G401 (cell line): Measurements from ENCODE around the gene CXCR1. TPM values are rescaled to one million over a fixed set of nuclear protein-coding genes. Genes with fewer than 3 reads are reported as not detected.

ENCODE experiments used
- DNase-seq: peaks from one replicate; pipeline ENCODE4 v3.0.0-alpha.2; 2015; ENCODE audit warnings: low spot score
- in situ Hi-C: cut with HindIII; loops from 2 replicates; pipeline ENCODE4 v1.10.0; 2016; ENCODE audit warnings: low sequenced_read_pairs, mixed read lengths
- total RNA-seq: library from RNA; depleted of rRNA; stranded (reverse); fragments of >200 nt; shearing (Covaris generic); gene quantifications from 2 replicates; pipeline ENCODE4 v1.2.3, GENCODE V29; 2014

The CXCR1 gene
- total RNA-seq, 1 experiment from 2014 or later = not detected

GRCh38 chr2:218168635-218169462, 2.1 kb upstream of the CXCR1 start:
- in situ Hi-C loops = no loop called here

DNA sequence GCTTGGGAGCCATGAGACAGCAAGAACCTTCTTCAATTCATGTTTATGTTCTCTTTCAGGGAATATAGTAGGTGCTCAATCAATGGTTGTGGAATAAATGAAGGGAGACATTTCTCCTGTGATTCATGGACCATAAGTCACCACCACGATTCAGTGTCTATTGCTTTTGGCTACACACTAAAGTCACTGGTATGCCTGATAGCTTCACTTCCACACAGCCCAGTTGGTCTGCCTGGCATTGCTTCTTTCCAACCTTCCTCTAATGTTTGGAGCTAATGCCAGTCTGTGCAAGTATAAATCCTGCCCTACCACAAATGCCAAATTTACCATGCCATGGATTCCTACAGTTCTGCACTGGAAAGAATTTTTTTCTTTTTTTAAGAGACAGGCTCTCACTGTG, 1.3 kb upstream of the CXCR1 start:
- in situ Hi-C loops = no loop called here
- DNase-seq = no peak

More at GRCh38 chr2:218168635-218169462, 2.1 kb upstream of the CXCR1 start:
- peak; percentile 29 for DNase-seq

DNA sequence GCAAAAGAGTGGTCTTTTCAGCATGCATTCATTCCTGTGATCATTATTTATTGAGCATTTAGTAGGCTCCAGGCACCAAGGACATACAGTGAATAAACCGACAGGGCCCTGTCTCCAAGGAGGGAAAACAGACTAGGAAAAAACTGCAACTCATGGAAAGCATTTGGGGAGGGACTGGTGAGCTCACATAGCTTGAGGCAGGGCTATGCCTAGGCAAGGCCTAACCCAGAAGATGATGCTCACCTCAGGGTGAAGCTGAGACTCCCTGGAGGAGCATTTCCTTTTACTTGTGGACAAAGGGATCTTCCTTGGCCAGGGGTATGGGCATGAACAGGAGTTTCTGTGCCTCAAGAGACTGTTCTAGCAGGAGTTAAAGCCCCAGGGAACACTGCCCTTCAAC, 3.9 kb downstream of the CXCR1 start:
- in situ Hi-C loops = no loop called here
- no peak for DNase-seq

GRCh38 chr2:218161644-218162043, 5.1 kb downstream of the CXCR1 start:
- in situ Hi-C loops = no loop called here
- no peak for DNase-seq

GRCh38 chr2:218155953-218156479, 10.7 kb downstream of the CXCR1 start:
- no peak for DNase-seq
- in situ Hi-C loops = no loop called here

DNA sequence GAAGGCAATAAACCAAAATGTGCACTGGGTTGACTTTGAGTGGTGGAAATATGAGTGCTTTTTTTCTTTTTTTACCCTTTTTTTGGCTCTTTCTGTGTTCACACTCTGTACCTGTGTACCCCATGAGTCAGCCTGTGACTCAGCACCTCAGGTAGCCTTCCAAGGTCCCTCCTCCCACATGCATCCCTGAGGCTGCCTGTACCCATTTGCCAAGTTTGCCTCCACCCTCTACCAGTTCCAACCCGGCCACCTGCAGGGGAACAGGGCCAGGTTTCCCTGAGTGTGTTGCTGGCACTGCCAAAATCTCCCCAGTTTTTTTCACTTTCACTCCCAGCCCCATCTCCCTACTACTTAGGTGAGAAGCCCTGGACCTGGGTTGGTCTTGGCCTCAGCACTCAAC, 14.0 kb downstream of the CXCR1 start:
- in situ Hi-C loops = no loop called here
- DNase-seq = peak; percentile 53

DNA sequence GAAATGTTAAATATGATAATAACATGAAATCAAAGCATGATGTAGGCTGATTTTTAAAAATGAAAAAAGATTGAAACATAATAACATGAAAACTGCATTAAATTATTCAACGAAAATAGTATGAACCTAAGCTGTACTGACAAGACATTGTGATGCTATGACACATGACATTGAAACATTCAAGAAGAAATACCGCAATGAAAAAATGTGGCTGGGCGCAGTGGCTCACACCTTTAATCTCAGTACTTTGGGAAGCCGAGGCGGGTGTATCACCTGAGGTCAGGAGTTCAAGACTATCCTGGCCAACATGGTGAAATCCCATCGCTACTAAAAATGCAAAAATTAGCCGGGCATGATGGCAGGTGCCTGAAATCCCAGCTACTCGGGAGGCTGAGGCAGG, 14.6 kb downstream of the CXCR1 start:
- no peak for DNase-seq
- in situ Hi-C loops = no loop called here

- DNase-seq = no peak
- in situ Hi-C loops = no loop called here
Measured at GRCh38 chr2:218149848-218150440, 16.8 kb downstream of the CXCR1 start.

- in situ Hi-C loops = no loop called here
- no peak for DNase-seq
Measured at GRCh38 chr2:218149098-218149497, 17.7 kb downstream of the CXCR1 start.

DNA sequence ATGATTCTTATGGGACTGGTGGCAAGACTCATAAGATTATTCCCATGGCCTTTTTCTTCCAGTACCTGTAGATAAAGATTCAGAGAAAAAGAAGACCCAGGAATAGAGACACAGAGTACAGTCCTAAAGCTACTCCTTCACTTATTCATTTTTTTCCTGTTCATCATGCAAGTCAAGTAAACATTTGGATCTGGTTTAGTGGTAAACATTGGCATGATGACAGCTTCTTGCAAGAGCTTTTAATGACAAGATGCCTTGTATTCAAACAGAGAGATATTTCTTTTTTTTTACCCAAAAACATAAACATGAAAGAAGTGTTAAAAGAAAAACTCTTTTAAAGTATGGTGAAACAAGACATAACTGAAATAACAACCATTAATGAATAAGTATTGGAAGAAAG, 20.7 kb downstream of the CXCR1 start:
- DNase-seq = no peak
- in situ Hi-C loops = no loop called here

GRCh38 chr2:218145124-218145523, 21.6 kb downstream of the CXCR1 start:
- DNase-seq = no peak
- in situ Hi-C loops = no loop called here

DNA sequence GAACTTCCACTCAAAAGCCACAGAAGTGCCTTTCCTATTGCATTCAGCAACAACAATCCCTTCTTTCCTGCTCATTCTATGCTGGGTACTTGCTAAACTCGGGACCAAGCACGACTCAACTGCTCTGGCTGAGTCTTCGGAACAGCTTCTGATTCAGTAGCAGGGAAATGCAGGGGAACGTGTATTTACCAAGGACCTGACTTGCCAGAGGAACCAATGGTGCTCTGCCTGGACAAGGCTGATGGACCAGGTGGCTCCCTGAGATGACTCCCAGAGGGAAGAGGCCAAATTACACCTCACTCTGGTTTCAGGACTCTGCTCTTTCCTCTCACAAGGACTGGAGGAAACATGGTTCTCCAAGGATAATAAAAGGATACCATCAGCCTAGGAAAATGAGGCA, 28.7 kb downstream of the CXCR1 start:
- in situ Hi-C loops = no loop called here
- DNase-seq = no peak

- DNase-seq = no peak
- in situ Hi-C loops = no loop called here
Measured at GRCh38 chr2:218137514-218137913, 29.2 kb downstream of the CXCR1 start.

DNA sequence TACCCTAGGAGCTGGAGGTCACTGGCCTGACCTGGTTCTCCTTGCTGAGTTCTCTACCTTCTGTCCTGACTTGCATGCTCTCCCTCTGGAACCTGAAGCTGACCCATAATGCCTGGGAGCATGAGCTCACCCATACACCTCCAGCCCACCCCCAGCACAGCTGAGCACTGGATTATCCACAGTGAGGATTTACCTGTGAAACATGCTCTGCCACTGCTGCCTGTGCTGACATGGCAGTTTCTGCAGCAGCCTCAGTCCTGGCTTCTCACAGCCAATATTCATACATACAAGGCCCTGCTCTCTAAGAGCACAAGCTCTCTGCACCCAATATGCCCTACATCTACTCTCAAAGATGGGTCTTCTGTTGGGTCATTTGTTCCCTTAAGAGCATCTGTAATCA, 35.9 kb downstream of the CXCR1 start:
- no peak for DNase-seq
- in situ Hi-C loops = no loop called here

DNA sequence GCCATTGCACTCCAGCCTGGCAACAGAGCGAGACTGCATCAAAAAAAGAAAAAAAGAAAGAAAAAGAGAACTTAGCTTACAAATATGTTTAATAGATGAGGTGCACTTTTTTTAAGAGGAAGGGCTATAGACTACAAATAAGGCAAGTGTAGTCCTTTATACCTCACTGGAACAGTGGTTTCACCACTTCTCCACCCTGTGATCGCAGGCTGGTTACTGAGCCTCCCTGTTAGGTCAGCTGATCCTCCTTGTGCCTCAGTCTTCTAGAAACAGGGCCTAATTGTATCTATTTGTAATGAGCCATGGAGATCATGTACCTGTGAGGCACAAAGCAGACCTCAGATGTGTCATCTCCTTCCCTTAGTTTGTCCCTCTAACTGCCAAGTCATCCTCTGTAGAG, 36.4 kb downstream of the CXCR1 start:
- no peak for DNase-seq
- in situ Hi-C loops = no loop called here

GRCh38 chr2:218129458-218130135, 37.2 kb downstream of the CXCR1 start:
- in situ Hi-C loops = no loop called here

DNA sequence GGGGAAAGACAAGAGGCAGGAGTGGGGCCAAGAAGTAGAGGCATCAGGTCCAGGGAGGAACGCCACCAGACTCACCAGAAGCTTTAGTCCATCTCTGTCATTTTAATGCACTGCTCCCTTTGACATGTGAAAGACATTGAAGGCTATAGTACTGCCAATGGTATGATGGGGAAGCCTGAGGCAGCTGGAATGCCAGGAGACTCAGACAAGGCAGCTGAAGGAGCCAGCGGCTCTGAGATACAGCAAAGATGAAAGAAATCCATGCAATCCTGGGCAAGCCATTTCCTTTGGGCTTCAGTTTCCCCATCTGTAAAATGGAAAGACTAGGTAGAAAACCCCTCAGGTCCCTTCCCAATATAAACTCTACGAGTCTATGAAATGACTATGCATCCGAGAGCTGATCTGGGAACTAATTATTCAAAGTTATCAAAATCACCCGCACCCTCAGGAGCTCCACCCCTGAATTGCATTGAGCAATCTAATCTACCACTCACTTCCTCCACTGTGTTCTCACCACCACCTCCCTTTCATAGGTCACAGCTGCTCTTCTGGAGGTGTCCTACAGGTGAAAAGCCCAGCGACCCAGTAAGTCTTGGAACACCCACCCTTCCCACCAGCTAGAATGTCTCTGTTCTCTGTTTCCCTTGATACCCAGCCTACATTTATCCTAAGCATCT, 37.8 kb downstream of the CXCR1 start:
- no peak for DNase-seq
- in situ Hi-C loops = no loop called here

More at GRCh38 chr2:218129458-218130135, 37.2 kb downstream of the CXCR1 start:
- no peak for DNase-seq

DNA sequence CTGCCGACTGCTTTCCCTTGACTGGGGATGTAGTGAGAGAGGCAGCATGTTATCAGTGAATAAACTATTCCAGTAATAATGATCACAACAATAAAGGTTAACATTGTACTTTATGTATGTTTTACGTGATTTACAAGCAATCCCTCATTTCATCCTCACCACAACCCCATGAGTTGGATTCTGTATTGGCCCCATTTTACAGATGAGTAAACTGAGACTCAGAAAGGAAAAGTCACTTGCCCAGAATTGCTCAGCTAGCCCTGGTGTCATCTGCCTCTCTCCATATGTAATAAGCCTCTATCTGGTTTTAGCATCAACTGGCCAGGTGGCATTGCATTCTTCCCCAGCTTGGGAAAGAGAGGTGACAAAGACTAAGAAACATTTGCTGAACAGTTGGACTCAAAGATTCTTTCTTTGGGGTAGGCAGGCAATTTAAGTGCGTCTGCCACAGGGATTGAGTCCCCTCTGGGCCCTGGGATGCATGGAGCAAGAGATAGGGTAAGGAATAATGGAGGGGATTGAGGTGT, 38.8 kb downstream of the CXCR1 start:
- no peak for DNase-seq

DNA sequence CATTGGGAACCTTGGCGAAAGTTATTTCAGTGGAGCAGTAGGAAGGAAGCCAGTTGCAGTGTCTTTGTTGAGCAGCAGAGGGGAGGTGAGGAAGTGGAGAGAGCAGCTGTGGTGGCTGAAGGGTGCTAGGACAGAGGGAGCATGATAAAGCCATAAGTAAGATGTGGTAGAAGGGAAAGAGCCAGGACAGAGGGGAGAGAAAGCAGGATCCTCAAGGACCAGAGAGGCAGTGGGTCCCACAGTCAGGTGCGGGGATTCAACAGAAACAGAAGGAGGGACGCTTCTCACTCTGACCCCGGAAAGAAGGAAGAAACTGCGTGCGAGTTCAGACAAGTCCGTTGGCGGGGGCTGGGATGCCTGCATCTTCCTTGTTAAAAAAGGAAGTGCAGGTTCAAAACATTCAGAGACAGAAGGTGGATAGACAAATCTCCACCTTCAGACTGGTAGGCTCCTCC, 41.1 kb downstream of the CXCR1 start, which contains the start of gene CXCR2:
TSS of gene CXCR2 (plus strand) at position 403 of the 455 bp plus-strand sequence. CDS start 8,774 bp downstream, outside the sequence.
- DNase-seq = no peak
- in situ Hi-C loops = no loop called here

More for the DNA sequence above, 38.8 kb downstream of the CXCR1 start:
- in situ Hi-C loops = no loop called here
